Measurements from ENCODE around the gene CTU1. TPM values are rescaled to one million over a fixed set of nuclear protein-coding genes. Genes with fewer than 3 reads are reported as not detected.

The CTU1 gene
- total RNA-seq, 1 experiment from 2014 or later, result 9.3 TPM

- intact Hi-C loops (cut with micrococcal nuclease; ENCODE audit: unreplicated experiment) (no loop called here), in situ Hi-C loops (cut with HindIII; ENCODE audit: low pct_unique_long_range_greater_than_20kb, low sequenced_read_pairs) (no loop called here)
- POLR2A ChIA-PET, result no interaction called here
- ATAC-seq, result no peak
- Histone ChIP-seq H3K27me3 (ENCODE audit: control insufficient read depth, insufficient read depth, low read length) (peaks cover 5% of the 10 kb centered on the region), H3K4me3 (ENCODE audit: low read depth in 2 of 2, low read length in 2 of 2) (no peak overlapping the region), H3K36me3 (ENCODE audit: control insufficient read depth, insufficient read depth, low read length) (no peaks in the 10 kb centered on the region; the same call in 1 of the 2 replicates), H3K4me1 (ENCODE audit: control insufficient read depth, insufficient read depth, low read length) (0 out of 2 replicates have a peak, but pooled peaks cover 3% of the 10 kb centered on the region), H3K9me3 (ENCODE audit: control insufficient read depth, insufficient read depth, low read depth, low read length) (no peaks in the 10 kb centered on the region), H3K27ac (ENCODE audit: low read length) (no peak overlapping the region)
- no TSS peak for BruUV-seq (replicated peaks)
- CTCF ChIA-PET, result no interaction called here
- TF ChIP-seq SIN3A (IDR thresholded peaks at IDR 0.05; ENCODE audit: borderline replicate concordance, insufficient read depth, low read depth, low read length) (no peak), TCF7L2 (IDR thresholded peaks at IDR 0.05; ENCODE audit: low read depth, low read length) (no peak), REST (IDR thresholded peaks at IDR 0.05; ENCODE audit: insufficient read depth in 1 of 2, low read depth in 2 of 2, low read length in 1 of 2) (no peak), POLR2AphosphoS5 (IDR thresholded peaks at IDR 0.05; ENCODE audit: low read depth, low read length) (no peak), CTCF (IDR thresholded peaks at IDR 0.05) (no peak; the same call in 1 of the 2 replicates)
- DNase-seq (ENCODE audit: low read depth, low spot score), result no peak
These were observed 3.4 kb upstream of the CTU1 start for GRCh38 chr19:51111606-51112005.

DNA sequence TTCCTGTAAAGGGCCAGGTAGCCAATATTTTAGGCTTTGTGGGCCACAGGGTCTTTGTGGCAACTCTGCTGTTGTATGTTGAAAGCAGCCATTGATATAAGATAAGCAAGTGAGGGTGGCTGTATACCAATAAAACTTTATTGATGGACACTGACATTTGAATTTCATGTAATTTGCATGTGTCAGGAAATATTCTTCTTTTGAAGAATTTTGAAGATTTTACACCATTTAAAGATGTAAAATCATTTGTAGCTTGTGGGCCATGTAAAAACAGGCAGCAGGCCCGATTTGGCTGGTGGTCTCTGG, 2.4 kb upstream of the CTU1 start:
- DNase-seq (ENCODE audit: low read depth, low spot score) (no peak), ATAC-seq (no peak)
- TF ChIP-seq TCF7L2 (IDR thresholded peaks at IDR 0.05; ENCODE audit: low read depth, low read length) (no peak), SIN3A (IDR thresholded peaks at IDR 0.05; ENCODE audit: borderline replicate concordance, insufficient read depth, low read depth, low read length) (no peak), POLR2AphosphoS5 (IDR thresholded peaks at IDR 0.05; ENCODE audit: low read depth, low read length) (no peak), REST (IDR thresholded peaks at IDR 0.05; ENCODE audit: insufficient read depth in 1 of 2, low read depth in 2 of 2, low read length in 1 of 2) (no peak), CTCF (IDR thresholded peaks at IDR 0.05) (no peak)
- no TSS peak for BruUV-seq (replicated peaks)
- H3K27me3 ChIP-seq (ENCODE audit: control insufficient read depth, insufficient read depth, low read length), result peaks cover 2% of the 10 kb centered on the region
- H3K27ac ChIP-seq (ENCODE audit: low read length), result no peak overlapping the region
- 0 out of 2 replicates have a peak, but pooled peaks cover 3% of the 10 kb centered on the region for H3K4me1 ChIP-seq (ENCODE audit: control insufficient read depth, insufficient read depth, low read length)
- intact Hi-C loops (cut with micrococcal nuclease; ENCODE audit: unreplicated experiment) (no loop called here), in situ Hi-C loops (cut with HindIII; ENCODE audit: low pct_unique_long_range_greater_than_20kb, low sequenced_read_pairs) (no loop called here)
- no peaks in the 10 kb centered on the region for H3K9me3 ChIP-seq (ENCODE audit: control insufficient read depth, insufficient read depth, low read depth, low read length)
- ChIA-PET CTCF (interaction anchor here (0.7 kb wide), 1 partner anchor 16 kb away, joined by 8 read pairs; no protein-coding TSS in a partner anchor), POLR2A (no interaction called here)
- H3K4me3 ChIP-seq (ENCODE audit: low read depth in 2 of 2, low read length in 2 of 2), result no peak overlapping the region
- no peaks in the 10 kb centered on the region; the same call in 1 of the 2 replicates for H3K36me3 ChIP-seq (ENCODE audit: control insufficient read depth, insufficient read depth, low read length)

Data from Panc1 (cell line).